H1 (cell line): ENCODE results near the gene MAGEB3. TPM values are rescaled to one million over a fixed set of nuclear protein-coding genes. Genes with fewer than 3 reads are reported as not detected.
"Not testable (repeated sequence)": the region's sequence is repeated elsewhere in the genome, so short reads cannot be mapped to it uniquely, and the experiment has no call there.

ENCODE experiments used
- CTCF ChIA-PET: fragments of 300-600 bp; sonication (Branson Sonifier 250); formaldehyde crosslinking; loops from one replicate; lab custom pipeline; 2021; ENCODE audit not compliant: partially characterized antibody; lab: Charles Lee
- POLR2A ChIA-PET: fragments of 300-600 bp; sonication (Branson Sonifier 250); formaldehyde crosslinking; loops from one replicate; lab custom pipeline; 2021; ENCODE audit warnings: inconsistent platforms; ENCODE audit not compliant: partially characterized antibody; lab: Charles Lee
- DNase-seq, 2 experiments: peaks; one replicate each; pipeline versions ENCODE4 v3.0.0 to v3.0.0-alpha.2; 2010 to 2022; ENCODE audit warnings: low spot score in 2 of 2, low read depth in 1 of 2, mixed read lengths in 1 of 2
- FAIRE-seq: peaks from 2 replicates; lab custom pipeline; 2011; peaks lifted over from hg19 to GRCh38; lab: Jason Lieb, UNC
- H2AFZ ChIP-seq: 2 replicates; pipeline ENCODE4 v1.8.1; 2012; ENCODE audit warnings: low read length, inconsistent platforms
- H2AK5ac ChIP-seq: 2 replicates; pipeline ENCODE4 v1.6.1; 2013; ENCODE audit warnings: low read depth, low read length
- H2BK120ac ChIP-seq: replicated peaks from 2 replicates; pipeline ENCODE3; 2013; ENCODE audit warnings: low read depth, low read length, inconsistent platforms
- H2BK12ac ChIP-seq: 2 replicates; pipeline ENCODE4 v1.6.1; 2013; ENCODE audit warnings: low read depth, low read length
- H2BK15ac ChIP-seq: 2 replicates; pipeline ENCODE4 v1.6.1; 2013; ENCODE audit warnings: low read length
- H2BK20ac ChIP-seq: 2 replicates; pipeline ENCODE4 v1.6.1; 2013; ENCODE audit warnings: low read length
- H2BK5ac ChIP-seq: 2 replicates; pipeline ENCODE4 v1.6.1; 2013; ENCODE audit warnings: low read depth, low read length
- H3K14ac ChIP-seq: 2 replicates; pipeline ENCODE4 v1.6.1; 2013; ENCODE audit warnings: inconsistent platforms; ENCODE audit not compliant: insufficient read length
- H3K18ac ChIP-seq: 2 replicates; pipeline ENCODE4 v1.6.1; 2013; ENCODE audit warnings: low read length; ENCODE audit errors: extremely low read depth
- H3K23ac ChIP-seq: 2 replicates; pipeline ENCODE4 v1.6.1; 2013; ENCODE audit warnings: inconsistent platforms; ENCODE audit not compliant: insufficient read length
- H3K23me2 ChIP-seq: 2 replicates; pipeline ENCODE4 v1.6.1; 2013; ENCODE audit warnings: low read depth, low read length
- H3K27ac ChIP-seq: 2 replicates; pipeline ENCODE4 v1.6.1; 2011; ENCODE audit warnings: low read depth, low read length, inconsistent platforms
- H3K27me3 ChIP-seq, 4 experiments: replicated peaks in 1 of 4; 1 replicate in 1 of 4; 2 replicates in 3 of 4; pipeline versions ENCODE4 v1.6.1 to v1.8.1; 2011 to 2013; ENCODE audit warnings: low read length in 3 of 4, mild to moderate bottlenecking in 3 of 4, inconsistent platforms in 2 of 4, mixed read lengths in 2 of 4, moderate library complexity in 1 of 4; ENCODE audit not compliant: control insufficient read depth in 3 of 4, insufficient read depth in 3 of 4; ENCODE audit errors: extremely low read depth in 1 of 4
- H3K36me3 ChIP-seq, 4 experiments: 2 replicates each; pipeline versions ENCODE4 v1.6.1 to v1.8.1; 2011 to 2013; ENCODE audit warnings: mild to moderate bottlenecking in 4 of 4, low read length in 3 of 4, moderate library complexity in 2 of 4, control low read depth in 1 of 4, inconsistent platforms in 1 of 4; ENCODE audit not compliant: insufficient read depth in 4 of 4, control insufficient read depth in 2 of 4
- H3K4ac ChIP-seq: replicated peaks from 2 replicates; pipeline ENCODE3; 2013; ENCODE audit warnings: low read length, low read depth, mixed read lengths, inconsistent platforms; ENCODE audit not compliant: insufficient read length
- H3K4me1 ChIP-seq, 4 experiments: replicated peaks in 1 of 4; 1 replicate in 1 of 4; 2 replicates in 3 of 4; pipeline versions ENCODE4 v1.6.1 to v1.8.1; 2011 to 2013; ENCODE audit warnings: low read length in 3 of 4, inconsistent platforms in 2 of 4, mixed read lengths in 1 of 4; ENCODE audit not compliant: insufficient read depth in 4 of 4, control insufficient read depth in 3 of 4
- H3K4me2 ChIP-seq, 2 experiments: 2 replicates each; pipeline versions ENCODE4 v1.6.1 to v1.8.1; 2011 to 2013; ENCODE audit warnings: low read depth in 2 of 2, low read length in 2 of 2, control low read depth in 1 of 2, inconsistent platforms in 1 of 2, mild to moderate bottlenecking in 1 of 2; ENCODE audit not compliant: insufficient read depth in 1 of 2
- H3K4me3 ChIP-seq, 4 experiments: fragments of 200-600, 300-600 bp in 1 of 4; sonication (generic), shearing (Covaris generic), sonication (Bioruptor Twin) in 1 of 4; 2 replicates each; pipeline versions ENCODE4 v1.5.1 to v1.8.1; 2011 to 2016; ENCODE audit warnings: low read length in 4 of 4, low read depth in 3 of 4, control low read depth in 2 of 4, inconsistent platforms in 2 of 4, mild to moderate bottlenecking in 2 of 4, mixed read lengths in 1 of 4, moderate library complexity in 1 of 4; ENCODE audit not compliant: insufficient read depth in 2 of 4; ENCODE audit errors: extremely low read depth in 1 of 4
- H3K56ac ChIP-seq: replicated peaks from 2 replicates; pipeline ENCODE3; 2013; ENCODE audit warnings: low read depth, mild to moderate bottlenecking, mixed read lengths, low read length, inconsistent platforms; ENCODE audit not compliant: insufficient read length
- H3K79me1 ChIP-seq: 2 replicates; pipeline ENCODE4 v1.6.1; 2013; ENCODE audit warnings: low read depth, low read length, control low read depth
- H3K79me2 ChIP-seq, 2 experiments: 2 replicates each; pipeline versions ENCODE4 v1.6.1 to v1.8.1; 2012 to 2013; ENCODE audit warnings: low read length in 2 of 2, mild to moderate bottlenecking in 2 of 2, inconsistent platforms in 1 of 2; ENCODE audit not compliant: insufficient read depth in 2 of 2, control insufficient read depth in 1 of 2
- H3K9ac ChIP-seq, 4 experiments: replicated peaks in 1 of 4; 1 replicate in 1 of 4; 2 replicates in 3 of 4; pipeline versions ENCODE4 v1.6.1 to v1.8.1; 2011 to 2013; ENCODE audit warnings: low read depth in 3 of 4, low read length in 3 of 4, control low read depth in 2 of 4, mild to moderate bottlenecking in 2 of 4, moderate library complexity in 2 of 4, inconsistent platforms in 1 of 4; ENCODE audit errors: extremely low read depth in 1 of 4
- H3K9me3 ChIP-seq, 2 experiments: 2 replicates each; pipeline versions ENCODE4 v1.6.1 to v1.8.1; 2012 to 2013; ENCODE audit warnings: mild to moderate bottlenecking in 2 of 2, moderate library complexity in 2 of 2, control low read depth in 1 of 2, inconsistent platforms in 1 of 2, low read depth in 1 of 2, low read length in 1 of 2, mixed read lengths in 1 of 2; ENCODE audit not compliant: insufficient read depth in 2 of 2
- H4K20me1 ChIP-seq, 2 experiments: replicated peaks in 1 of 2; 2 replicates each; pipeline versions ENCODE3 to v1.8.1; 2011 to 2013; ENCODE audit warnings: inconsistent platforms in 2 of 2, low read length in 2 of 2, mild to moderate bottlenecking in 1 of 2; ENCODE audit not compliant: insufficient read depth in 2 of 2, control insufficient read depth in 1 of 2
- H4K5ac ChIP-seq: 2 replicates; pipeline ENCODE4 v1.6.1; 2013; ENCODE audit warnings: low read length, low read depth, mixed read lengths, inconsistent platforms; ENCODE audit not compliant: insufficient read length
- H4K8ac ChIP-seq: 2 replicates; pipeline ENCODE4 v1.8.0; 2013; ENCODE audit warnings: mild to moderate bottlenecking, moderate library complexity, low read length, inconsistent platforms; ENCODE audit not compliant: insufficient read depth; ENCODE audit errors: extremely low read depth
- H4K91ac ChIP-seq: replicated peaks from 2 replicates; pipeline ENCODE3; 2013; ENCODE audit warnings: low read length, mixed read lengths, inconsistent platforms; ENCODE audit not compliant: insufficient read length
- WGBS, 2 experiments: shearing (Covaris generic) in 1 of 2; methylation state at CpG; one replicate each; pipeline versions ENCODE4 v1.1.6 to v1.1.7; 2013 to 2015; ENCODE audit warnings: low lambda C conversion rate in 2 of 2, mixed read lengths in 2 of 2, inconsistent platforms in 1 of 2, low coverage in 1 of 2, missing lambda C conversion rate in 1 of 2; ENCODE audit not compliant: insufficient replicate concordance in 2 of 2, insufficient coverage in 1 of 2, insufficient read length in 1 of 2; ENCODE audit errors: extremely low coverage in 1 of 2, missing lambda C conversion rate in 1 of 2; 5-methylcytosine and 5-hydroxymethylcytosine counted together
- polyA plus RNA-seq, 7 experiments: library from polyadenylated mRNA; depleted of rRNA in 3 of 7; stranded (reverse) in 5 of 7; unstranded in 2 of 7; fragments of >200 nt in 5 of 7; fragments of 200-250 nt in 2 of 7; gene quantifications; 1 replicate in 5 of 7; 2 replicates in 1 of 7; 4 replicates in 1 of 7; pipeline versions ENCODE4 v1.2.1 to v1.2.3, GENCODE V29; 2011 to 2013; ENCODE audit warnings: missing spikeins in 2 of 7, mixed read lengths in 2 of 7
- total RNA-seq: library from RNA; stranded (reverse); fragmentation: NEBNext Ultra II Directional; extraction: Animal tissue kit (Norgen Biotek cat#: 25700); gene quantifications from 2 replicates; pipeline ENCODE4 v1.2.1, GENCODE V29; 2021

The MAGEB3 gene
- total and polyA plus RNA-seq, 2 of the 8 experiments (the other 6 are each of a cell fraction or from before 2014, with no cell fraction given), result not detected

DNA sequence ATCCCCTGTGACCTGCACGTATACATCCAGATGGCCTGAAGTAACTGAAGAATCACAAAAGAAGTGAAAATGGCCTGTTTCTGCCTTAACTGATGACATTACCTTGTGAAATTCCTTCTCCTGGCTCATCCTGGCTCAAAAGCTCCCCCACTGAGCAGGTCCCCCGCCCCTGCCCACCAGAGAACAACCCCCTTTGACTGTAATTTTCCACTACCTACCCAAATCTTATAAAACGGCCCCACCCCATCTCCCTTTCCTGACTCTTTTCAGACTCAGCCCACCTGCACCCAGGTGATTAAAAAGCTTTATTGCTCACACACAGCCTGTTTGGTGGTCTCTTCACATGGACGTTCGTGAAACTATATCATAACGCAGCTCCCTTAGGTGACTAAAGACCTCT, 36.5 kb upstream of the MAGEB3 start:
- H3K36me3 ChIP-seq, DNase-seq, H2BK5ac ChIP-seq, FAIRE-seq, H3K14ac ChIP-seq, H4K20me1 ChIP-seq, H2BK120ac ChIP-seq, H2AK5ac ChIP-seq, H4K8ac ChIP-seq, H2BK20ac ChIP-seq, H3K56ac ChIP-seq, H3K23ac ChIP-seq, H2AFZ ChIP-seq, H2BK12ac ChIP-seq, H3K18ac ChIP-seq, POLR2A ChIA-PET, H3K4me2 ChIP-seq, H2BK15ac ChIP-seq, H3K4me1 ChIP-seq, H3K79me1 ChIP-seq, H3K4ac ChIP-seq, H3K9me3 ChIP-seq, H3K27me3 ChIP-seq, H3K9ac ChIP-seq, H4K91ac ChIP-seq, H3K23me2 ChIP-seq, H3K27ac ChIP-seq, H3K79me2 ChIP-seq, H3K4me3 ChIP-seq, H4K5ac ChIP-seq: not testable (repeated sequence)
- WGBS, 2 experiments, result 81% methylated on average over 6 of the region's 6 CpGs; no CpG with 5 or more reads in 1 of the 2 experiments
- CTCF ChIA-PET, result interaction anchor here (1.9 kb wide), 1 partner anchor 52 kb away, joined by 4 read pairs; no protein-coding TSS in a partner anchor
